K562 (cell line): ENCODE measurements around the gene USHBP1. TPM values are rescaled to one million over a fixed set of nuclear protein-coding genes. Genes with fewer than 3 reads are reported as not detected.

Source experiments
- CUX1 ChIP-seq: fragments of 200-800 bp; sonication (Bioruptor generic); IDR thresholded peaks from 2 replicates; pipeline ENCODE4 v1.6.1; 2016; ENCODE audit warnings: missing genetic modification characterization, missing compliant biosample characterization
- GATAD2A ChIP-seq: fragments of 450-650 bp; IDR thresholded peaks from 2 replicates; pipeline ENCODE4 v1.6.1; 2017
- HMG20A ChIP-seq: fragments of 450-650 bp; formaldehyde crosslinking; conservative IDR thresholded peaks from 2 replicates; pipeline ENCODE4 v1.4.0; 2020; ENCODE audit warnings: mild to moderate bottlenecking, mixed read lengths
- KDM4B ChIP-seq, 2 experiments: fragments of 450-650 bp in 1 of 2; sonication (generic) in 1 of 2; IDR thresholded peaks; 2 replicates each; pipeline ENCODE4 v1.6.1; 2016 to 2017; ENCODE audit warnings: borderline replicate concordance in 2 of 2, antibody characterized with exemption in 1 of 2, low read depth in 1 of 2, mild to moderate bottlenecking in 1 of 2
- ZBTB7A ChIP-seq: IDR thresholded peaks from 2 replicates; pipeline ENCODE4 v1.6.1; 2011; ENCODE audit warnings: low read depth, mild to moderate bottlenecking, low read length, moderate library complexity, borderline replicate concordance; ENCODE audit not compliant: control insufficient read depth
- ZNF695 ChIP-seq: fragments of 450-650 bp; formaldehyde crosslinking; IDR thresholded peaks from 2 replicates; pipeline ENCODE4 v1.4.0; 2020; ENCODE audit warnings: mild to moderate bottlenecking, moderate library complexity
- ZNF707 ChIP-seq: fragments of 250-450 bp; sonication (Bioruptor Pico); conservative IDR thresholded peaks from 2 replicates; pipeline ENCODE4 v1.8.0; 2022; ENCODE audit warnings: inconsistent platforms, mild to moderate bottlenecking, moderate library complexity
- polyA plus RNA-seq, 8 experiments: library from polyadenylated mRNA; depleted of rRNA in 4 of 8; stranded (reverse) in 5 of 8; unstranded in 3 of 8; fragments of >200 nt; fragmentation: Nextera tagmentation in 2 of 8; fragmentation: Illumina TruSeq in 1 of 8; extraction: Ambion mirVana in 2 of 8; extraction: Trizol in 1 of 8; gene quantifications; 2 replicates each; pipeline versions ENCODE4 v1.2.1 to v1.2.3, GENCODE V29; 2011 to 2014; ENCODE audit warnings: inconsistent platforms in 1 of 8, missing spikeins in 1 of 8
- total RNA-seq, 7 experiments: library from RNA; depleted of rRNA in 6 of 7; stranded (reverse); fragments of >200 nt in 6 of 7; fragmentation: Illumina TruSeq in 2 of 7; extraction: Trizol in 2 of 7; gene quantifications; 2 replicates each; pipeline versions ENCODE4 v1.2.1 to v1.2.3, GENCODE V29; 2011 to 2021; ENCODE audit warnings: low replicate concordance in 1 of 7
- TF ChIP-seq, protein P1 (sequence below): fragments of 450-650 bp; formaldehyde crosslinking; IDR thresholded peaks from 2 replicates; pipeline ENCODE4 v1.4.0; 2020; ENCODE audit warnings: mild to moderate bottlenecking, moderate library complexity
- TF ChIP-seq, protein P2 (sequence below), 2 experiments: fragments of 450-650 bp; IDR thresholded peaks; 2 replicates each; pipeline ENCODE4 v1.6.1; 2016; ENCODE audit warnings: mild to moderate bottlenecking in 2 of 2, borderline replicate concordance in 1 of 2, low read depth in 1 of 2, moderate library complexity in 1 of 2

Gene USHBP1
- total and polyA plus RNA-seq, 9 of the 15 experiments (the other 6 are each of a cell fraction or from before 2014, with no cell fraction given), result 0.03 to 0.10 (median 0.05) TPM; not detected in 5

- TF ChIP-seq KDM4B (IDR thresholded peaks at IDR 0.05; ENCODE audit: borderline replicate concordance in 2 of 2, low read depth in 1 of 2) (peak in 1 of 2 experiments; percentile 94; a peak in 2 of 4 replicates), ZNF695 (CRISPR knock-in tag) (no peak), CUX1 (CRISPR knock-in tag) (no peak), ZNF707 (CRISPR knock-in tag) (no peak), GATAD2A (no peak), ZBTB7A (peak; percentile 83; the same call in 1 of the 2 replicates), HMG20A (CRISPR knock-in tag) (no peak)
- TF ChIP-seq, protein P1, sequence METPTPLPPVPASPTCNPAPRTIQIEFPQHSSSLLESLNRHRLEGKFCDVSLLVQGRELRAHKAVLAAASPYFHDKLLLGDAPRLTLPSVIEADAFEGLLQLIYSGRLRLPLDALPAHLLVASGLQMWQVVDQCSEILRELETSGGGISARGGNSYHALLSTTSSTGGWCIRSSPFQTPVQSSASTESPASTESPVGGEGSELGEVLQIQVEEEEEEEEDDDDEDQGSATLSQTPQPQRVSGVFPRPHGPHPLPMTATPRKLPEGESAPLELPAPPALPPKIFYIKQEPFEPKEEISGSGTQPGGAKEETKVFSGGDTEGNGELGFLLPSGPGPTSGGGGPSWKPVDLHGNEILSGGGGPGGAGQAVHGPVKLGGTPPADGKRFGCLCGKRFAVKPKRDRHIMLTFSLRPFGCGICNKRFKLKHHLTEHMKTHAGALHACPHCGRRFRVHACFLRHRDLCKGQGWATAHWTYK, result peak; percentile 26; the same call in 1 of the 2 replicates
- TF ChIP-seq, protein P2, sequence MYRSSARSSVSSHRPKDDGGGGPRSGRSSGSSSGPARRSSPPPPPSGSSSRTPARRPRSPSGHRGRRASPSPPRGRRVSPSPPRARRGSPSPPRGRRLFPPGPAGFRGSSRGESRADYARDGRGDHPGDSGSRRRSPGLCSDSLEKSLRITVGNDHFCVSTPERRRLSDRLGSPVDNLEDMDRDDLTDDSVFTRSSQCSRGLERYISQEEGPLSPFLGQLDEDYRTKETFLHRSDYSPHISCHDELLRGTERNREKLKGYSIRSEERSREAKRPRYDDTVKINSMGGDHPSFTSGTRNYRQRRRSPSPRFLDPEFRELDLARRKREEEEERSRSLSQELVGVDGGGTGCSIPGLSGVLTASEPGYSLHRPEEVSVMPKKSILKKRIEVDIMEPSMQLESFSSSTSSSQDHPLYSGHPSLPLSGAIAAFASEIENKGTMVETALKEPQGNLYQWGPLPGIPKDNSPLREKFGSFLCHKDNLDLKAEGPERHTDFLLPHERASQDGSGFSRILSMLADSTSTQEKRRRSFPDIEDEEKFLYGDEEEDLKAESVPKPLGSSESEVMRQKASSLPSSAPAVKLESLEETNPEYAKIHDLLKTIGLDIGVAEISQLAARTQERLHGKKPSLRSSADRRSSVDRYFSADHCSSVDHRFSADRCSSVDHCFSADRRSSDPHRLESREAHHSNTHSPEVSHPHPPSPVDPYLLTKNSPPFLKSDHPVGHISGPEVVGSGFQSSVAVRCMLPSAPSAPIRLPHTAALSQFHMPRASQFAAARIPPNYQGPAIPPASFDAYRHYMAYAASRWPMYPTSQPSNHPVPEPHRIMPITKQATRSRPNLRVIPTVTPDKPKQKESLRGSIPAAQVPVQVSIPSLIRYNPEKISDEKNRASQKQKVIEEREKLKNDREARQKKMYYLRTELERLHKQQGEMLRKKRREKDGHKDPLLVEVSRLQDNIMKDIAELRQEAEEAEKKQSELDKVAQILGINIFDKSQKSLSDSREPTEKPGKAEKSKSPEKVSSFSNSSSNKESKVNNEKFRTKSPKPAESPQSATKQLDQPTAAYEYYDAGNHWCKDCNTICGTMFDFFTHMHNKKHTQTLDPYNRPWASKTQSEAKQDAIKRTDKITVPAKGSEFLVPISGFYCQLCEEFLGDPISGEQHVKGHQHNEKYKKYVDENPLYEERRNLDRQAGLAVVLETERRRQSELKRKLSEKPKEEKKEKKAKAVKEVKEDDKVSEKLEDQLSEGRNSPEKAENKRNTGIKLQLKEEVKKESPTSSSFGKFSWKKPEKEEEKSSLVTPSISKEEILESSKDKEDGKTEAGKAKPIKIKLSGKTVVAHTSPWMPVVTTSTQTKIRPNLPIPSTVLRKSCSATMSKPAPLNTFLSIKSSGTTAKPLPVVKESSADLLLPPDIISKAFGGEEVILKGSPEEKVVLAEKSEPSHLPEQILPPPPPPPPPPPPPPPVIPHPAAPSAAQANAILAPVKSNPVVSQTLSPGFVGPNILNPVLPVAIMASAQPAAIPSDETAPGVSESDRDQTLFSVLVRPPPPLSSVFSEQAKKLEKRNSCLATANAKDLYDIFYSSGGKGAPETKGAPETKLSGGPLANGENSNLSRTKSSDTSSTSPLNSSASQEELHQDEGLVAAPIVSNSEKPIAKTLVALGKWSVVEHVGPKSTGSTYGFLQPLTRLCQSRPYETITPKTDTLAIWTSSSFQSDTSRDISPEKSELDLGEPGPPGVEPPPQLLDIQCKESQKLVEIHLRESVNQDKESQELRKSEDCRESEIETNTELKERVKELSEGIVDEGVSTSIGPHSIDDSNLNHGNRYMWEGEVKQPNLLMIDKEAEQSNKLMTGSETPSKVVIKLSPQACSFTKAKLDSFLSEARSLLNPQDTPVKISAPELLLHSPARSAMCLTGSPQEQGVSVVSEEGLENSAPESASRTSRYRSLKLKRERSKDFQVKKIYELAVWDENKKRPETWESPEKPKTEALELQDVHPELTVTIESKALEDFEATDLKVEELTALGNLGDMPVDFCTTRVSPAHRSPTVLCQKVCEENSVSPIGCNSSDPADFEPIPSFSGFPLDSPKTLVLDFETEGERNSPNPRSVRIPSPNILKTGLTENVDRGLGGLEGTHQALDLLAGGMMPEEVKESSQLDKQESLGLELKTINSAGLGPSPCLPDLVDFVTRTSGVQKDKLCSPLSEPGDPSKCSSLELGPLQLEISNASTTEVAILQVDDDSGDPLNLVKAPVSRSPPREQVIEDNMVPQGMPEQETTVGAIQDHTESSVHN (IDR thresholded peaks at IDR 0.05; ENCODE audit: borderline replicate concordance in 1 of 2, low read depth in 1 of 2), result peak in 1 of 2 experiments; percentile 71; a peak in 1 of 4 replicates
Observed at GRCh38 chr19:17215127-17215971, 49.2 kb downstream of the USHBP1 start, which contains the start of gene USE1 (continued).
